ENCODE results near the gene SERHL2. TPM values are rescaled to one million over a fixed set of nuclear protein-coding genes. Genes with fewer than 3 reads are reported as not detected.
"Not testable (repeated sequence)": the region's sequence is repeated elsewhere in the genome, so short reads cannot be mapped to it uniquely, and the experiment has no call there.

SERHL2 gene
- total and polyA plus RNA-seq, 2 experiments from 2014 or later, result 1.5 to 2.1 TPM

DNA sequence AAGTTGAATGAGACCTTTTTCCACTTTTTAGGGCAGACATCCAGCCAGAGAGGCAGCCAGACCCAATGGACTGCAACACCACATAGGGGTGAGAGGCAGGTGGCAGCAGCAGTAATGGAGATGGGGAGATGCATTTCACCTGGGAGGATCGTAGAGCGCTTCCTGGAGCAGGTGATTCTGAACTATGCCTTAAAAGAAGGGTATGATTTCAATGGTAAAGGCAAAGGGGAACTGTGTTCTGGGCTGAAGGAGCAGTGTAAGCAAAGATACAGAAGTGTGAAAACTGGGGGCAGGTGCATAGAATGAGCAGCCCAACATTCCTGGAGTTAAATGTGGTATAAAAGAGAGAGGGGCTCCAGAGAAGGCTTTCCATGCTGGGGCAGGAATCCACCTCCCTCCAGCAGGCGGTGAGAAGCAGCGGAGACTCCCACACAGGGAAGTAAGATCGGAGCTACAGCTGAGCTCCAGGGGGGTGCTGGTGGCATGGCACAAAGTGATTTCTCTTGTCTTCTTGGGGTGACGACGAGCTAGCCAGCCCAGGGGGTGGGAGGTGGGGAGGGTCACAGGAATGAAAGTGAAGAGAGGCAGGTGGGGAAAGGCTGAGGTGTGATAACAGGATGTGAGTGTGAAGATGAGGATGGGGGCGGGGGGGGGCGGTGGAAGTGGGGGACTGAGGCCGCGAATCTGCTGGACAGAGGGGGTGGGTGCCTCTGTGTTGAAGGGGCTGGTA is 4.3 kb upstream of the SERHL2 start:
- DNase-seq (ENCODE audit: low spot score) (peak; percentile 38), ATAC-seq (no peak)
- H3K9me3 Mint-ChIP-seq, result peaks cover 17% of the 10 kb centered on the region
- peaks cover 10% of the 10 kb centered on the region for H3K4me1 Mint-ChIP-seq
- peak overlapping the region; percentile 63 for H3K4me2 ChIP-seq
- H3K79me2 ChIP-seq (replicated peaks; ENCODE audit: insufficient read depth), result no peaks in the 10 kb centered on the region
- H3K27me3 Mint-ChIP-seq (ENCODE audit: insufficient read depth, low read depth, poor library complexity), result peaks cover 38% of the 10 kb centered on the region
- no peak overlapping the region for H3K27ac Mint-ChIP-seq
- H4K20me1 ChIP-seq (replicated peaks; ENCODE audit: insufficient read depth), result no peaks in the 10 kb centered on the region
- no peak overlapping the region for H3K4me3 Mint-ChIP-seq
- peaks cover 20% of the 10 kb centered on the region for H3K27me3 ChIP-seq (ENCODE audit: insufficient read depth)
- no peak overlapping the region for H3K27ac ChIP-seq (ENCODE audit: low read depth)
- peaks cover 26% of the 10 kb centered on the region for H3F3A ChIP-seq (replicated peaks; ENCODE audit: low read depth)
- H3K36me3 ChIP-seq (ENCODE audit: insufficient read depth), result no peaks in the 10 kb centered on the region; the same call in 1 of the 2 replicates
- H3K4me1 ChIP-seq (ENCODE audit: insufficient read depth), result peaks cover 23% of the 10 kb centered on the region
- no peak for TF ChIP-seq EZH2 (IDR thresholded peaks at IDR 0.05; ENCODE audit: low read depth, unreplicated experiment)
- TF ChIP-seq, protein P1, sequence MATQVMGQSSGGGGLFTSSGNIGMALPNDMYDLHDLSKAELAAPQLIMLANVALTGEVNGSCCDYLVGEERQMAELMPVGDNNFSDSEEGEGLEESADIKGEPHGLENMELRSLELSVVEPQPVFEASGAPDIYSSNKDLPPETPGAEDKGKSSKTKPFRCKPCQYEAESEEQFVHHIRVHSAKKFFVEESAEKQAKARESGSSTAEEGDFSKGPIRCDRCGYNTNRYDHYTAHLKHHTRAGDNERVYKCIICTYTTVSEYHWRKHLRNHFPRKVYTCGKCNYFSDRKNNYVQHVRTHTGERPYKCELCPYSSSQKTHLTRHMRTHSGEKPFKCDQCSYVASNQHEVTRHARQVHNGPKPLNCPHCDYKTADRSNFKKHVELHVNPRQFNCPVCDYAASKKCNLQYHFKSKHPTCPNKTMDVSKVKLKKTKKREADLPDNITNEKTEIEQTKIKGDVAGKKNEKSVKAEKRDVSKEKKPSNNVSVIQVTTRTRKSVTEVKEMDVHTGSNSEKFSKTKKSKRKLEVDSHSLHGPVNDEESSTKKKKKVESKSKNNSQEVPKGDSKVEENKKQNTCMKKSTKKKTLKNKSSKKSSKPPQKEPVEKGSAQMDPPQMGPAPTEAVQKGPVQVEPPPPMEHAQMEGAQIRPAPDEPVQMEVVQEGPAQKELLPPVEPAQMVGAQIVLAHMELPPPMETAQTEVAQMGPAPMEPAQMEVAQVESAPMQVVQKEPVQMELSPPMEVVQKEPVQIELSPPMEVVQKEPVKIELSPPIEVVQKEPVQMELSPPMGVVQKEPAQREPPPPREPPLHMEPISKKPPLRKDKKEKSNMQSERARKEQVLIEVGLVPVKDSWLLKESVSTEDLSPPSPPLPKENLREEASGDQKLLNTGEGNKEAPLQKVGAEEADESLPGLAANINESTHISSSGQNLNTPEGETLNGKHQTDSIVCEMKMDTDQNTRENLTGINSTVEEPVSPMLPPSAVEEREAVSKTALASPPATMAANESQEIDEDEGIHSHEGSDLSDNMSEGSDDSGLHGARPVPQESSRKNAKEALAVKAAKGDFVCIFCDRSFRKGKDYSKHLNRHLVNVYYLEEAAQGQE (IDR thresholded peaks at IDR 0.05; ENCODE audit: unreplicated experiment), result no peak
- TF ChIP-seq CREB1 (CRISPR knock-in tag; IDR thresholded peaks at IDR 0.05; ENCODE audit: low read depth), result no peak
- TF ChIP-seq, protein P2, sequence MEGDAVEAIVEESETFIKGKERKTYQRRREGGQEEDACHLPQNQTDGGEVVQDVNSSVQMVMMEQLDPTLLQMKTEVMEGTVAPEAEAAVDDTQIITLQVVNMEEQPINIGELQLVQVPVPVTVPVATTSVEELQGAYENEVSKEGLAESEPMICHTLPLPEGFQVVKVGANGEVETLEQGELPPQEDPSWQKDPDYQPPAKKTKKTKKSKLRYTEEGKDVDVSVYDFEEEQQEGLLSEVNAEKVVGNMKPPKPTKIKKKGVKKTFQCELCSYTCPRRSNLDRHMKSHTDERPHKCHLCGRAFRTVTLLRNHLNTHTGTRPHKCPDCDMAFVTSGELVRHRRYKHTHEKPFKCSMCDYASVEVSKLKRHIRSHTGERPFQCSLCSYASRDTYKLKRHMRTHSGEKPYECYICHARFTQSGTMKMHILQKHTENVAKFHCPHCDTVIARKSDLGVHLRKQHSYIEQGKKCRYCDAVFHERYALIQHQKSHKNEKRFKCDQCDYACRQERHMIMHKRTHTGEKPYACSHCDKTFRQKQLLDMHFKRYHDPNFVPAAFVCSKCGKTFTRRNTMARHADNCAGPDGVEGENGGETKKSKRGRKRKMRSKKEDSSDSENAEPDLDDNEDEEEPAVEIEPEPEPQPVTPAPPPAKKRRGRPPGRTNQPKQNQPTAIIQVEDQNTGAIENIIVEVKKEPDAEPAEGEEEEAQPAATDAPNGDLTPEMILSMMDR (conservative IDR thresholded peaks at IDR 0.05; ENCODE audit: low read depth in 2 of 2), result peak in 1 of 2 experiments; percentile 14; a peak in 1 of 4 replicates
- no peak for TF ChIP-seq STAT1 (IDR thresholded peaks at IDR 0.05; ENCODE audit: unreplicated experiment)
- no peak overlapping the region for H3K4me3 ChIP-seq
- peak overlapping the region; percentile 95 for H2AFZ ChIP-seq
- H3K9me2 ChIP-seq (ENCODE audit: insufficient read depth), result no peaks in the 10 kb centered on the region
- peaks cover 12% of the 10 kb centered on the region; the same call in 2 of the 3 replicates for H3K36me3 Mint-ChIP-seq (ENCODE audit: low read depth)

DNA sequence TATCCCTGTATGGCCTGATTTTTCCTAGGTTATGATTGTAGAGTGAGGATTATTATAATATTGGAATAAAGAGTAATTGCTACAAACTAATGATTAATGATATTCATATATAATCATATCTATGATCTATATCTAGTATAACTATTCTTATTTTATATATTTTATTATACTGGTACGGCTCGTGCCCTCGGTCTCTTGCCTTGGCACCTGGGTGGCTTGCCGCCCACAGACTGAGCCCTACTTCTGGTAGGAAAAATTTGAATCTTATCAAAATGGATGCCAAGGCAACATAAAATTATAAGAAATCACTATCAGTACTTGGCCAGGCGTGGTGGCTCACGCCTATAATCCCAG is 1.5 kb upstream of the SERHL2 start:
- H3K27me3 ChIP-seq (ENCODE audit: insufficient read depth), result peaks cover 22% of the 10 kb centered on the region
- not testable (repeated sequence) for H3K4me2 ChIP-seq; ATAC-seq; H3K27ac ChIP-seq (ENCODE audit: low read depth); H3K4me3 Mint-ChIP-seq; H3K9me2 ChIP-seq (ENCODE audit: insufficient read depth); H4K20me1 ChIP-seq (replicated peaks; ENCODE audit: insufficient read depth); DNase-seq (ENCODE audit: low spot score); H3K79me2 ChIP-seq (replicated peaks; ENCODE audit: insufficient read depth); H2AFZ ChIP-seq; H3K27ac Mint-ChIP-seq; H3K4me3 ChIP-seq; H3K36me3 ChIP-seq (ENCODE audit: insufficient read depth)
- peaks cover 23% of the 10 kb centered on the region for H3K4me1 ChIP-seq (ENCODE audit: insufficient read depth)
- Mint-ChIP-seq H3K9me3 (peaks cover 17% of the 10 kb centered on the region), H3K27me3 (ENCODE audit: insufficient read depth, low read depth, poor library complexity) (peaks cover 35% of the 10 kb centered on the region), H3K4me1 (peaks cover 10% of the 10 kb centered on the region), H3K36me3 (ENCODE audit: low read depth) (peaks cover 12% of the 10 kb centered on the region; the same call in 2 of the 3 replicates)
- H3F3A ChIP-seq (replicated peaks; ENCODE audit: low read depth), result peaks cover 26% of the 10 kb centered on the region

Data from GM23338 (cell line).